Stimulated activated CD8-positive, alpha-beta memory T cell treated with anti-CD3 and anti-CD28 coated beads, Interleukin-15, amount 100 ng/mL, for 24 hours (primary cell): ENCODE measurements around the gene MEIOC.
"Not testable (repeated sequence)": the region's sequence is repeated elsewhere in the genome, so short reads cannot be mapped to it uniquely, and the experiment has no call there.

Source experiments
- DNase-seq: peaks from one replicate; pipeline ENCODE4 v3.0.0-alpha.2; 2020; ENCODE audit warnings: low read depth

The MEIOC gene

DNA sequence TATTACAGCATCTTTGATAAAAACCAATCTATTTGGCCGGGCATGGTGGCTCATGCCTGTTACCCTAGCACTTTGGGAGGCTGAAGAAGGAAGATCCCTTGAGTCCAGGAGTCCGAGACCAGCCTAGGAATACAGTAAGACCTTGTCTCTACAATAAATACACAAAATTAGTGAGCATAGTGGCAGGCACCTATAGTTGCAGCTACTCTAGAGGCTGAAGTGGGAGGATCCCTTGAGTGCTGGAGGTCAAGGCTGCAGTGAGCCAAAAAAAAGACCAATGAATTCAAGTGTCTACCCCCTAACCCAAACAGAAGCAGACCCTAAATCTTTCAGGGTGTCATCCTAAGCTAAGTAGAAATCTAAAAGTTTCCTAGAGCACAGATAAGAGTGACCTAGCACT lies 7.3 kb upstream of the MEIOC start:
- DNase-seq = no peak

DNA sequence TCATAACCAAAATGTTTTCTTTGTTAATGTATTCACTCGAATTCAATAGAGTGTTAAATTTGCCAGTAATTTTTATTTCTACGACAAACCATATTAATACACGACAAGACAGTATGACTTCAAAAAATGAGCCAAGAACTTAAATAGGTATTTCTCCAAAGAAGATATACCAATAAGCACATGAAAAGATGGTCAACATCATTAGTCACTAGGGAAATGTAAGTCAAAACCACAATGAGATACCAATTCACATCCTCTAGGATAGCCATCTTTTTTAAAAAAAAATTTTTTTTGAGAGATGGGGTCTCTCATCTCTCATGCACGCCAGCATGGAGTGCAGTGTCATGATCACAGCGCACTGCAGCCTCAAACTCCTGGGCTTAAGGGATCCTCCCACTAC lies 5.0 kb upstream of the MEIOC start:
- DNase-seq = no peak

DNA sequence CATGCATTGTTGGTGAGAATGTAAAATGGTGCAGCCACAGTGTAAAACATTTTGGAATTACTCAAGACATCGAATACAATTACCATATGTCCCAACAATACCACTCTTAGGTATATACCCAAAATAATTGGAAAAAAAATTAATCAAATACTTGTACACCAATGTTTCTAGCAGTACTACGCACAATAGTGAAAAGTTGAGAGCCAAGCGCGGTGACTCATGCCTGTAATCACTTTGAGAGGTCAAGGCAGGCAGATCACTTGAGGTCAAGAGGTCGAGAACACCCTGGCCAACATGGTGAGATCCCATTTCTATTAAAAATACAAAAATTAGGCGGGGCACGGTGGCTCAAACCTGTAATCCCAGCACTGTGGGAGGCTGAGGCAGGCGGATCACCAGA lies 3.5 kb upstream of the MEIOC start:
- no peak for DNase-seq

DNA sequence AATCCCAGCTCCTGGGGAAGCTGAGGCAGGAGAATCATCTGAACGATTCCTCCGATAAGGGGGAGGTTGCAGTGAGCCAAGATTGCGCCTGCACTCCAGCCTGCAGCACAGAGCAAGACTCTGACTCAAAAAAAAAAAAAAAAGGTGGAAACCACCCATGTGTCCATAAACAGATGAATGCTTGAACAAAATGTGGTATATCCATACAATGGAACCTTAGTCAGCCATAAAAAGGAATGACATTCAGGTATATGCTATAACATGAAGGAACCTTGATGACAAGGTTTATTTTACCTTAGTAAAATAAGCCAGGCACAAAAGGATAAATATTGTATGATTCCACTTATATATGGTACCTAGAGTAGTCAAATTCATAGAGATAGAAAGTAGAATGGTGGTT lies 2.9 kb upstream of the MEIOC start:
- DNase-seq = no peak

DNA sequence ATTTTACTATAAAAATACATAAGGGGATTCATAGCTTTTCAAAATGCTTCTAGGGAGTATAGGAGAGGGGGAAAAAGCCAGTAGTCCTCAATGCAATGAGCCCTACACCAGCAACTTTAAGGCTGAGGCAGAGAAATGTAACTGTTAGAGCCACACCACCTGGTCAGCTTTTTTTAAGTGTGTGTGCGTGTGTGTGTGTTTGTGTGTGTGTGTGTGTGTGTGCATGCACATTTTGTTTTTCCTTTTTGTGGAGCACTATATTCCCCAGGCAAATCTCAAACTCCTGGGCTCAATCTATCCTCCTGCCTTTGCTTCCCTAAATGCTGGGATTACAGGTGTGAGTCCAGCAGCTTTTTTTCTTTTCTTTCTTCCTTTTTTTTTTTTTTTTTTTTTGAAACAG lies 2.3 kb upstream of the MEIOC start:
- DNase-seq = no peak

DNA sequence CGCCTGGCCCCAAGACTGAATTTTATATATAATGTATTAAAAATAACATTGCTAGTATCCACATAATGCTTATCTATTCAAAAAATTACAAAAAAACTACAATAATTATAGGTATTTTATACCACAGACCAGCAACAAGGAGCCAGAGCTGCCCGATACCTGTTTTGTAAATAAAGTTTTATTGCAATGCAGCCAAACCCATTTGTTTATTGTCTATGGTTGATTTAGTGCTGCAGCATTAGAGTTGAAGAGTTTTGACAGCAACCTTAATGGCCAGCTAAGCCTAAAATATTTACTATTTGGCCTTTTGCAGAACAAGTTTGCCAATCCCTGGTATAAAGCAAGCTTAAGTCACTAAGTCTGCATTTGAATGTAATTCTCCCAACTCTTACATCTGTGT lies 5.6 kb downstream of the MEIOC start:
- DNase-seq = no peak

DNA sequence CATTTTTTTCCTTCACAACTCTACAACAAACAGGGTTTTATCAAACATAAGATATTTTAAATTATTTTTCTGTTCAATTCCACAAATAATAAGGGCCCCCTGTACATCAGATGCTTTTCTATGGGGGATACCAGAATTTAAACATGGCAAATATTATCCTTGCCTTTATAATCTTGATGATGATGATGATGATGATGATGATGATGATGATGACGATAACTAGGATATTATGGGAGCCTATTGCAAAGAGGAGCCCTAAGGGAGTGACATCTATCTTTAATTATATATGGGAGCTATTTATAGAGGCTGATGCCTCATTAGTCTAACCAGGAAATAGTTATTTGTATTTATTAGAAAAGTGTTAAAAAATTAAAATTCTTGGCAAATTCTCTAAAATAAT lies 6.8 kb downstream of the MEIOC start:
- no peak for DNase-seq

DNA sequence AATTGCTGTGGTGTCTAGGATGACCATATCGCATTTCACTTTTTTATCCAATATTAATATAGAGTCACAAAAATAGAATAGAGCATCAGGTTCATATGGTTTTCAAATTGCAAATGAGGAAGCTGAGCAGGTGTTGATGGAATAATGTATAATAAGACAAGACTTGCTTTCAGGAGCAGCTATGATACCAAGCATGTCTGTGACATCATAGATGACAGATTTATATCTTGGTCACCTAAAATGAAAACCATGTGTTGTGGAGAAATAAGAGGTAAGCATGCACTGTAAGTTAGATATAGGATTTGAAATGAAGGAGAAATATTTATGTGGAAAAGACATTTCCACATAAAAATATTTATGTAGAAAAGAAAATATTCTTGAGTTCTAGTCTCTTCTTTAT lies 8.6 kb downstream of the MEIOC start:
- DNase-seq = no peak

DNA sequence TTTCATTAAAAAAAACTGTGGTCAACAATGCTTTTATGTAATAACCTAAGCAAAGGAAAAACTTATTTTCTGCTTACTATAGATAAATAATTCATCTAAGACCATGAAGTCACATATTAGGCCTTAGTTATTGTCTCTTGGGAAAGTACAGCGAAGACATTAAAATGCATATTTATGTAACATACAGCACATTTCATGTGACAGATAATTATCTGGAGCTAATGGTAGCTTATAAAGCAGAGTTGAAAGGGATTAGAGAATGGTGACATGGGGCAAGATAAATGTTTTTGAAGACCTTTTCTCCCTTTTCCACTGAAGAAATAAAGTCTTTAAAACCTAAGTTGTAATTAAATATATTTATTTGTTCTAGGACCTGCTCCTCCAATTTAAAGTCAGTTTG lies 9.7 kb downstream of the MEIOC start:
- DNase-seq = no peak

DNA sequence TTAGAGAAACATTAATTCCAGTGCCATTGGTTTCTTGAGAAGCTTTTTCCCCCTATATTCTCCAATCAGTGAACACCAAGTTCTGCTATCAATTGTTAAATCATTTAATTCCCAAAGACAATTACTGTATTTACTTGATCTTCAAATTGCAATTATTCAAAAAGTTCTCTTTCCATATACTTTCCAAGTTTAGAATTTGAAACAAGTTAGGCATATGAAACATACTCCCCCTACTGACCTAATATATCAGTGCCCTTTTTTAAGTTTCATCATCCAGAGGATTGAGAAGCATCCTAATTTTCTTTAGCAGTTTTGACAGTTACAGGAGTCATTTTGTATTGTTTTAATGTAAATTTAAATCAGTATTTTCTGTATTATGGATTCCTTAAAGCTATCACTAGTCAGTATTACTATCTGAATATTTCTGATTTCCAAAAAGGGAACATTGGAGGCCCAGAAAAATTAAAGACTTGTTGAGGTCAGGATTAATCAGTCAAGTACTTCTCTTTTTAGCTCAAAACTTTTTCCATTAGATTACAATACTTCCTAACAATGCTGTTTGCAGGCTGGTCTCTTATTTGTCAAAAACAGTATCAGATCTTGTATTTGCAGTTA lies 16.3 kb downstream of the MEIOC start:
- DNase-seq = no peak

DNA sequence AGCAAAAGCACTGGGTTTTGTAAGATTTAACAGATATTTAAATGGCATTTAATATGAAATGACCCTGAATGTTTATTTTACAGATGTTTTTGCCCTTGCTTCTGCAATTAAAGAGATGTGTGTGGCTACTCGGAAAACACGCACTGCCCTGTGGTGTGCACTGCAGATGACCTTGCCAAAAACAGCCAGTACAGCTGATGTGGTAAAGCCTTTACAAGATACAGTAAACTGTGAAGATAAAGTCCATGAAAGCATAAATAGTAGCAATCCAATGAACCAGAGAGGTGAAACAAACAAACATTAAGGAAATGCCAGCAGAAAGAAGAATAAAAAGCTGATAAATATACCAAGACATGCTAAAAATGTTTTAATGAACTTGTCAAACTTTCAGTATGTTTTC lies 17.6 kb downstream of the MEIOC start:
- no peak for DNase-seq

DNA sequence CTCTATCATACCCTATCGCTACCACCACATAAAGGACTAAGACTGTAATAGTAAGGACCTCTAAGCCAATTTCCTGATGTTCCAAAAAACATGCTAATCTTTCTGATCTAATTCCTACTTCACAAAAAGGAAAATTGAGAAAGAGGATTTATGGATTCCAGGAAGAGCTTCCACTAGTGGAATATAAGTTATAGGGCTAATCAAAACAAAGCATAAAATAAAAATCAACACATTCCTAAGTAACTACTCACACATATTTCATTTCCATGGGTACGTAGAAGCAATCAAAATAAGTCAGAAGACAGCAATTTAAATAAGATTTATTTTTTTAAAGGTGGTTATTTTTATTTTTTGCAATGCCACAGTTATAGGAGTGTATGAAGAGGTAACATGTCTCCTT lies 20.9 kb downstream of the MEIOC start:
- DNase-seq = no peak

DNA sequence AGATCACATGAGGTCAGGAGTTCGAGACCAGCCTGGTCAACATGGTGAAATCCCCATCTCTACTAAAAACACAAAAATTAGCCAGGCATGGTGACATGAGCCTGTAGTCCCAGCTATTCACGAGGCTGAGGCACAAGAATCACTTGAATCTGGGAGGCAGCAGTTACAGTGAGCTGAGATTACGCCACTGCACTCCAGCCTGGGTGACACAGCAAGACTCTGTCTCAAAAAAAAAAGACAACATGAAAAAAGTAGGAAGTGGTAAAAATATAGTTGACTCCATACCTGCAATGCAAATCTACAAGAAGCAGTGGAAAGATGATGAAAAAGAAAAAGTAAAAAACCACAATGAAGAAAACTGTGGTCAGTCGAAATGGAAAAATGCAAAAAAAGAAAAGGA lies 27.0 kb downstream of the MEIOC start:
- not testable (repeated sequence) for DNase-seq

DNA sequence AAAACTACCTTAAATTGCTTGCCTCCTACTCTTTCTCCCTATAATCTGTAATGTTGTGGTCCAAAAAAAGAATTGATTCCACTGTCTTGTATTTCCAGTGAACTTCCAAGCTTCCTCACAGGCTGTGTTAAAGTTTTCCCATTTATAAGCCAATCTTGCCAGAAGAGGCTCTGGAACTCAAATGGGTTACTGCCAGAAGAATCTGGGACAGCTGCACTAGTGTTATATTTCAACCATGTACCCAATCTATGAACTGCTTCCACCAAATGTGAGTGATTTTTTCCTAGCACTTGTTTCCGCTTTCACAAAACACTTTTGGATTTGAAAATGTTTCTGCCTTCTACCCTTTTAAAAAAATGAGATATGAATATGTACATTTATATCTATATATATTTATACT lies 31.5 kb downstream of the MEIOC start:
- no peak for DNase-seq

DNA sequence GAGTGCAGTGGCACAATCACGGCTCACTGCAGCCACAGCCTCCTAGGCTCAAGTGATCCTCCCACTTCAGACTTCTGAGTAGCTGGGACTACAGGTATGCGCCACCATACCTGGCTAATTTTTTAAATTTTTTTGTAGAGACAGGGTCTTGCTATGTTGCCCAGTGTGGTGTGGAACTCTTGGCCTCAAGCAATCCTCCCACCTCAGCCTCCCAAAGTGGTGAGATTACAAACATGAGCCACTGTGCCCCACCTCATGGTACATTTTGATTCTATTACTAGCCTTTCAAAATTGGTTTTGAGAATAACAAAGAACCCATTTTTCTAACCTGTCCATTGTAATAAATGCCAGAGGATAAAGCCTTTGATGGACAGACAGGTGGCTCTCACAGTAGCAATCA lies 31.9 kb downstream of the MEIOC start:
- DNase-seq = no peak

DNA sequence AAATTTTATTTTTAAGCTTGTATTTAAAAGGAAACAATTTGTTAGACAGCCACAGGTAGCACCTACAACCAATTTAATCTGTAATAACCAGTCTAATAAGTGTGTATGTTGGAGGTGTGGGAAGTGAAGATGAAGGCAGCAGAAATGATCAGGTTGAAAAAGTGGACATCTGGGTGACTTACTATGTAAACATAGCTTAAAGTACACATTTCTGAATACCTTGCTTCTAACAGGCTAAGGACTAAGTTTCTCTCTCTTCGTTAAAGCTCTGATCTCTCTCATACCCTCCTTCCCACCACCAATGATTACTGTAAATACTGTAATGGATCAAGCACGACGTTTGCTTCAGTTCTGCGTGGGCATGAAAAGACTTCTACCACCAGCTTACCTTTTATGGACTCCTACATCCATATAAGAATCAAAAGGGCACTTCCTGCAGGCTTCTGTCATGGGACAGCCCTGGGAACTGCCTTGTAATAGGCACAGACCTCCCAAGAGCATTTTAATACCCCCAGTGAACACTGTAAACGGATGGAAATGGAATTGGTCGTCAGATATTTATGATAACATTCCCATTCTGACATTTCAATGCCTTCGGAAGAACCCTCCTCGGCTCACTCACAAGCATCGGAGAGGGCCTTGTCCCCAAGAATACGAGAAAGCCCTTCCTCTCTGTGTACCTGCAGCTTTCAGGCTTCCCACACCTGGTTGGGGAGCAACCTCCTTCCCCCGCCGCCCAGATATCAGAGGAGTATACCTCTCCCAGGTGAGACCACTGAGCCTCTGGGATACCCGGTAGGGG lies 32.6 kb downstream of the MEIOC start:
- DNase-seq = no peak

DNA sequence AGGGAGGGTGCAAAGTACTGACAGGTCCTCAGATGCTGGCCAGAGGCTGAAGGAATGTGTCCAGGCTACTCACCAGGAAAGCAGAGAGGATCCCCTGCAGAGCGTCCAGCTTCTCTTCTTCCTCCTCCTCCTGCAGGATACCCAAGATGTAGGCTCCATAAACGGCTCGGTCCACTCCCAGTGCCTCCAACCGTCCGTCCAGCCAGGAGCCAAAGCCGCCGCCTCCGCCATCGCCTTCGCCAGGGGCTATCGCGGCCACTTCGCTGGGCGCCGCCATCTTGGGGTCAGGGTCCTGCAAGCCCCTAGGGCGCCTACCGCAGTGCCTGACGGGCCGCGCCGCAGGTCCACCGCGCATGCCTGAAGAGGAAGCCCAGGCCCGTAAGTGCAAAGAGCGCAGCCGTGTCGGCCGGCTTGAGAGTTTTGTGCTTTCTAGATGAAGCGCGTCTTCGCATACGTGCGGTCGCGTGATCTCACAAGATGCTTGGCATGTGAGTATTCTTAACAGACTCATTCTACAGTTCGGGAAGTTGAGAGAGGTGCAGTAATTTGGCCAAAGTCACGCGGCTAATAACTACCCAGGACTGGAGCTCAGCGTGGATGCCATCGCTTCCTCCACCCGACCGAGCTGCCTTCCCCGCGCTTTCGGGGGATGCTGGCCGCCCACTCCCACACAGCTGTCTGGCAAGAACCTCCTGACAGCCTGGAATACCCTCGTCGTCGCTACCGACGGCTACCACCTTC lies 33.4 kb downstream of the MEIOC start, which contains the start of gene CCDC43:
TSS of gene CCDC43 (minus strand) at position 300 of the 741 bp plus-strand sequence. CDS start at position 277, 23 bp downstream.
- peak; percentile 77 for DNase-seq

DNA sequence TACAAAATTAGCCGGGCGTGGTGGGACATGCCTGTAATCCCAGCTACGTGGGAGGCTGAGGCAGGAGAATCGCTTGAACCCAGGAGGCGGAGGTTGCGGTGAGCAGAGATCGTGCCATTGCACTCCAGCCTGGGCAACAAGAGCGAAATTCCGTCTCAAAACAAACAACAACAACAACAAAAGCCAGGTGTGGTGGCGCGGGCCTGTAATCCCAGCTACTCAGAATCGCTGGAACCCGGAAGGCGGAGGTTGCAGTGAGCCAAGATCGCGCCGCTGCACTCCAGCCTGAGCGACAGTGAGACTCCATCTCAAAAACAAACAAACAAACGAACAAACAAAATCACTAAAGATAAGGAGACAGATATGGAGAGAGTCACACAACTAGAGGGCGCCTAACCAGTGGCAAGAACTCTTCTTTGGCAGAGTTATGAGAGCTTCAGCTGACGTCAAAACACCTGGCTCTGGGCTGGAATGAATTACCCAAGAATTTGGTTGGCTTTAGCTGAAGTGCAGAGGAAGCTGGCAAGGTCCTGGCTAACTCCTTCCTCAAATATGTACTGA lies 34.6 kb downstream of the MEIOC start:
- DNase-seq = not testable (repeated sequence)

DNA sequence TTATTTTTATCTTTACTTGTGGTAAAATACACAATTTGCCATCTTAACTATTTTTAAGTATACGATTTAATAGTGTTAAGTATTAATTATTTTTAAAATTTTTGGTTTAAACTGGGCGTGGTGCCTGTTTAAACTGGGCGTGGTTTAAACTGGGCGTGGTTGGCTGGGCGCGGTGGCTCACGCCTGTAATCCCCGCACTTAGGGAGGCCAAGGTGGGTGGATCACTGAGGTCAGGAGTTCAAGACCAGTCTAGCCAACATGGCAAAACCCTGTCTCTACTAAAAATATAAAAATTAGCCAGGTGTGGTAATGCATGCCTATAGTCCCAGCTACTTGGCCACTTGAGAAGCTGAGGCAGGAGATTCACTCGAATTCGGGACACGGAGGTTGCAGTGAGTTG lies 37.3 kb downstream of the MEIOC start:
- no peak for DNase-seq

DNA sequence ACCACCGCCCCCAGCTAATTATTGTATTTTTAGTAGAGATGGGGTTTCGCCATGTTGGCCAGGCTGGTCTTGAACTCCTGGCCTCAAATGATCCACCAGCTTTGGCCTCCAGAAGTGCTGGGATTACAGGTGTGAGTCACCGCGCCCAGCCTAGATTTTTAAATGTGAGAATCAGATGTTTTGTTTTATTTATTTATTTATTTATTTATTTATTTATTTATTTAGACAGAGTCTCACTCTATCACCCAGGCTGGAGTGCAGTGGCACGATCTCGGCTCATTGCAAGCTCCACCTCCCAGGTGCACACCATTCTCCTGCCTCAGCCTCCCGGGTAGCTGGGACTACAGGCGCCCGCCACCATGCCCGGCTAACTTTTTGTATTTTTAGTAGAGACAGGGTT lies 44.0 kb downstream of the MEIOC start:
- not testable (repeated sequence) for DNase-seq

DNA sequence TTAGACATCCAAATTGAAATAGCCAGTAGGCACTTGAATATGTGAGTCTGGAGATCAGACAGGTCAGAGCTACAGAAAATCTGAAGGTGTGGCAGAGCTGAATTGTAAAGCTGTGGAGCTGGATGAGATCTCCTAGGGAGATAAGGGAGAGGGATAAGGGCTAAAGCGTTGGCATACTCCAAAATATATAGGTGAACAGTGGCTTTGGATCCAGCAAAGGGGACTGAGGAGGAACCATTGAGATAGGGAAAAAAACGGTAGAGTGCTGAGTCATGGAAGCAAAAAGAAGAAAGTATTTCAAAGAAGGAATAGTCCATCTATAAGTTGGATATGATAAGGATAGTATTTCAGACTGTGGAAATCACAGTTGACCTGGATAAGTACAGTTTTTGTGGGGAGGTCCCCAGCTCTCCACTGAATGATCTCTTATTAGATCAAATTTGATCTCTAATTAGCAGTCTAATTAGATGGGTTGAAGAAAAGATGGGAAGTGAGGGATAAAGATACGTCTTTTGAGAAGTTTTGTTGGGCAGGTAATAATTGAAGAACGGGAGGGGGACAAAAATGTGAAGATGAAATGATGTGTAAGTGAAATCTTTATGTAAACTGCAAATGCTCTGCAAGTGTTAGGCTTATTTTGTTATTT lies 51.6 kb downstream of the MEIOC start:
- DNase-seq = no peak
